K562 (cell line): ENCODE results near the gene ZFAND3. TPM values are rescaled to one million over a fixed set of nuclear protein-coding genes. Genes with fewer than 3 reads are reported as not detected.

ENCODE experiments used
- ATAC-seq: fragments of 200-7000 bp; cut with Tn5 transposase; 3 replicates; pipeline ENCODE4 v1.9.1; 2020; ENCODE audit warnings: moderate library complexity
- BruUV-seq: library from RNA; stranded (reverse); fragments of 400-500 nt; replicated peaks from 2 replicates; lab custom pipeline; 2021; lab: Mats Ljungman, UMichigan
- CTCF ChIA-PET: fragments of 300-600 bp; formaldehyde crosslinking; extraction: SDS; loops from one replicate; lab custom pipeline; 2021; ENCODE audit warnings: low intra/inter-chr PET ratio; lab: Yijun Ruan, JAX
- POLR2A ChIA-PET: fragments of 300-600, 350-650 bp; sonication (Branson Sonifier 250); formaldehyde crosslinking; extraction: SDS; loops from one replicate; lab custom pipeline; 2021; ENCODE audit warnings: antibody characterized with exemption, inconsistent platforms; lab: Yijun Ruan, JAX
- DNase-seq, 4 experiments: peaks; one replicate each; pipeline versions ENCODE4 v3.0.0 to v3.0.0-alpha.2; 2011 to 2018; ENCODE audit warnings: low spot score in 3 of 4, mixed read lengths in 3 of 4; ENCODE audit errors: extremely low read depth in 1 of 4
- FAIRE-seq: peaks from 2 replicates; lab custom pipeline; 2011; peaks lifted over from hg19 to GRCh38; lab: Jason Lieb, UNC
- H2AFZ ChIP-seq: 2 replicates; pipeline ENCODE4 v1.6.0; 2011; ENCODE audit warnings: low read depth, low read length, control low read depth, inconsistent platforms
- H3K27ac ChIP-seq: fragments of 200-600 bp; 3 replicates; pipeline ENCODE4 v1.8.0; 2011; ENCODE audit warnings: low read depth, mild to moderate bottlenecking, control low read depth, inconsistent platforms, low read length, moderate library complexity, mixed read lengths; ENCODE audit errors: extremely low read depth
- H3K27me3 ChIP-seq, 2 experiments: fragments of 300-600 bp in 1 of 2; 2 replicates in 1 of 2; 3 replicates in 1 of 2; pipeline versions ENCODE4 v1.6.0 to v1.8.0; 2011; ENCODE audit warnings: inconsistent platforms in 2 of 2, low read length in 2 of 2, mild to moderate bottlenecking in 1 of 2, mixed read lengths in 1 of 2, moderate library complexity in 1 of 2; ENCODE audit not compliant: control insufficient read depth in 2 of 2, insufficient read depth in 2 of 2
- H3K36me3 ChIP-seq: fragments of 300-600 bp; 3 replicates; pipeline ENCODE4 v1.8.0; 2011; ENCODE audit warnings: mild to moderate bottlenecking, low read length, inconsistent platforms; ENCODE audit not compliant: control insufficient read depth, insufficient read depth
- H3K4me1 ChIP-seq, 2 experiments: fragments of 200-600 bp in 1 of 2; replicated peaks in 1 of 2; 2 replicates in 1 of 2; 3 replicates in 1 of 2; pipeline versions ENCODE4 v1.5.1 to v1.8.0; 2011; ENCODE audit warnings: inconsistent platforms in 2 of 2, low read length in 2 of 2, mild to moderate bottlenecking in 1 of 2, mixed read lengths in 1 of 2, moderate library complexity in 1 of 2; ENCODE audit not compliant: control insufficient read depth in 2 of 2, insufficient read depth in 2 of 2
- H3K4me2 ChIP-seq: 2 replicates; pipeline ENCODE4 v1.6.1; 2011; ENCODE audit warnings: low read length, control low read depth, inconsistent platforms, mixed read lengths; ENCODE audit not compliant: insufficient read depth
- H3K4me3 ChIP-seq: fragments of 200-600 bp; sonication (generic), shearing (Covaris generic); 2 replicates; pipeline ENCODE4 v1.5.1; 2016; ENCODE audit warnings: control low read depth, inconsistent platforms
- H3K79me2 ChIP-seq: fragments of 200-600 bp; 3 replicates; pipeline ENCODE4 v1.8.0; 2011; ENCODE audit warnings: low read length, inconsistent platforms; ENCODE audit not compliant: control insufficient read depth, insufficient read depth
- H3K9ac ChIP-seq, 2 experiments: 2 replicates each; pipeline versions ENCODE4 v1.6.0 to v1.6.1; 2011; ENCODE audit warnings: low read depth in 2 of 2, low read length in 2 of 2, control low read depth in 1 of 2, inconsistent platforms in 1 of 2, mild to moderate bottlenecking in 1 of 2, mixed read lengths in 1 of 2; ENCODE audit not compliant: insufficient read depth in 1 of 2
- H3K9me1 ChIP-seq: one replicate; pipeline ENCODE4 v1.6.0; 2011; ENCODE audit warnings: inconsistent platforms, mild to moderate bottlenecking, low read length, moderate library complexity; ENCODE audit not compliant: control insufficient read depth, insufficient read depth
- H3K9me3 ChIP-seq: replicated peaks from 2 replicates; pipeline ENCODE4 v1.5.1; 2011; ENCODE audit warnings: low read depth, low read length, inconsistent platforms; ENCODE audit not compliant: control insufficient read depth, insufficient read depth
- H4K20me1 ChIP-seq: replicated peaks from 2 replicates; pipeline ENCODE4 v1.6.1; 2011; ENCODE audit warnings: low read length, inconsistent platforms, mixed read lengths; ENCODE audit not compliant: control insufficient read depth, insufficient read depth
- CTCF ChIP-seq, 3 experiments: IDR thresholded peaks in 2 of 3; conservative IDR thresholded peaks in 1 of 3; 2 replicates each; pipeline ENCODE4 v1.5.1; 2011 to 2012; ENCODE audit warnings: low read length in 3 of 3, mild to moderate bottlenecking in 3 of 3, control low read depth in 2 of 3, improper control_type of control experiment in 1 of 3, inconsistent platforms in 1 of 3, low read depth in 1 of 3, mixed read lengths in 1 of 3, moderate library complexity in 1 of 3; ENCODE audit not compliant: insufficient read depth in 2 of 3
- POLR2H ChIP-seq: IDR thresholded peaks from 2 replicates; pipeline ENCODE4 v1.6.1; 2016; ENCODE audit warnings: missing genetic modification characterization, low read depth, mild to moderate bottlenecking, control low read depth, missing compliant biosample characterization, moderate library complexity
- RAD21 ChIP-seq, 2 experiments: fragments of 250-450 bp in 1 of 2; fragments of 450-650 bp in 1 of 2; sonication (Bioruptor Pico) in 1 of 2; formaldehyde crosslinking in 1 of 2; IDR thresholded peaks in 1 of 2; conservative IDR thresholded peaks in 1 of 2; 2 replicates each; pipeline versions ENCODE4 v1.4.0 to v1.8.0; 2020 to 2022; ENCODE audit warnings: mild to moderate bottlenecking in 2 of 2, moderate library complexity in 1 of 2
- REST ChIP-seq, 2 experiments: fragments of 450-650 bp; formaldehyde crosslinking in 1 of 2; IDR thresholded peaks; 2 replicates each; pipeline versions ENCODE4 v1.4.0 to v1.6.1; 2014 to 2020; ENCODE audit warnings: mild to moderate bottlenecking in 2 of 2, borderline replicate concordance in 1 of 2, low read depth in 1 of 2
- TEAD2 ChIP-seq: fragments of 450-650 bp; IDR thresholded peaks from 2 replicates; pipeline ENCODE4 v1.6.1; 2016; ENCODE audit warnings: missing genetic modification characterization, control low read depth, missing compliant biosample characterization
- WGBS: fragments of 100-300 bp; shearing (Covaris generic); methylation state at CpG from one replicate; pipeline ENCODE4 v1.1.6; 2016; ENCODE audit warnings: low coverage, mixed read lengths; ENCODE audit not compliant: insufficient coverage; ENCODE audit errors: missing lambda C conversion rate; 5-methylcytosine and 5-hydroxymethylcytosine counted together
- in situ Hi-C: fragments of 300-500 bp; cut with MboI; formaldehyde crosslinking; loops from 4 replicates; pipeline ENCODE4 v1.15.0; 2018; ENCODE audit warnings: inconsistent platforms, mixed read lengths
- intact Hi-C: fragments of 100-400 bp; cut with micrococcal nuclease; formaldehyde crosslinking; loops from 2 replicates; pipeline ENCODE4 v1.14.2; 2022
- polyA plus RNA-seq, 8 experiments: library from polyadenylated mRNA; depleted of rRNA in 4 of 8; stranded (reverse) in 5 of 8; unstranded in 3 of 8; fragments of >200 nt; fragmentation: Nextera tagmentation in 2 of 8; fragmentation: Illumina TruSeq in 1 of 8; extraction: Ambion mirVana in 2 of 8; extraction: Trizol in 1 of 8; gene quantifications; 2 replicates each; pipeline versions ENCODE4 v1.2.1 to v1.2.3, GENCODE V29; 2011 to 2014; ENCODE audit warnings: inconsistent platforms in 1 of 8, missing spikeins in 1 of 8
- total RNA-seq, 7 experiments: library from RNA; depleted of rRNA in 6 of 7; stranded (reverse); fragments of >200 nt in 6 of 7; fragmentation: Illumina TruSeq in 2 of 7; extraction: Trizol in 2 of 7; gene quantifications; 2 replicates each; pipeline versions ENCODE4 v1.2.1 to v1.2.3, GENCODE V29; 2011 to 2021; ENCODE audit warnings: low replicate concordance in 1 of 7
- TF ChIP-seq, protein P1 (sequence below): IDR thresholded peaks from 2 replicates; pipeline ENCODE4 v1.6.1; 2011; ENCODE audit warnings: borderline replicate concordance, low read depth, mild to moderate bottlenecking, moderate library complexity, low read length; ENCODE audit not compliant: insufficient read depth, poor library complexity, severe bottlenecking

ZFAND3 gene
- total and polyA plus RNA-seq, 9 of the 15 experiments (the other 6 are each of a cell fraction or from before 2014, with no cell fraction given) = 0.81 to 26.6 (median 11.8) TPM

- Histone ChIP-seq H2AFZ (no peak overlapping the region), H3K27ac (no peak overlapping the region), H3K4me2 (no peak overlapping the region), H3K9me3 (no peaks in the 10 kb centered on the region), H3K9me1 (no peaks in the 10 kb centered on the region), H3K36me3 (peaks cover 5% of the 10 kb centered on the region; the same call in 2 of the 3 replicates), H4K20me1 (peaks cover 3% of the 10 kb centered on the region; the same call in 1 of the 2 replicates), H3K4me1 (no peaks in the 10 kb centered on the region), H3K79me2 (peaks cover 32% of the 10 kb centered on the region), H3K9ac (no peak overlapping the region), H3K4me3 (no peak overlapping the region), H3K27me3 (no peaks in the 10 kb centered on the region)
- 9% methylated on average over 1 of the region's 1 CpG for WGBS
- ChIA-PET POLR2A (interaction anchor here (0.6 kb wide), 1 partner anchor 72 kb away, joined by 4 read pairs; no protein-coding TSS in a partner anchor), CTCF (interaction anchor here (0.6 to 2.6 kb wide), 5 partner anchors 12 to 1306 kb away, joined by 3 to 19 read pairs (median 6); no protein-coding TSS in a partner anchor)
- intact Hi-C loops = loop anchor here (1.0 to 10.0 kb wide), 2 partner anchors 69 to 154 kb away; no protein-coding TSS in a partner anchor
- no TSS peak for BruUV-seq
- DNase-seq (peak in 3 of 4 experiments; percentile 22 to 57 (median 28)), ATAC-seq (peak; percentile 79), FAIRE-seq (peak; percentile 63)
- in situ Hi-C loops = no loop called here
- TF ChIP-seq RAD21 (CRISPR knock-in tag; conservative IDR thresholded peaks at IDR 0.05 in 1 of 2, IDR thresholded peaks at IDR 0.05 in 1 of 2) = peak; percentile 36 to 62; a peak in 3 of 4 replicates
- peak; percentile 35; the same call in 1 of the 2 replicates for TF ChIP-seq REST (IDR thresholded peaks at IDR 0.05; ENCODE audit: borderline replicate concordance)
- TF ChIP-seq REST (CRISPR knock-in tag; IDR thresholded peaks at IDR 0.05; ENCODE audit: low read depth) = no peak
- TF ChIP-seq TEAD2 = no peak
- peak; percentile 34 to 67 (median 53); a peak in 3 of 6 replicates for TF ChIP-seq CTCF (IDR thresholded peaks at IDR 0.05 in 2 of 3, conservative IDR thresholded peaks at IDR 0.05 in 1 of 3; ENCODE audit: insufficient read depth in 2 of 3, low read depth in 1 of 3, low read length in 3 of 3)
- TF ChIP-seq POLR2H (tag) = peak; percentile 39; the same call in 1 of the 2 replicates
- TF ChIP-seq, protein P1, sequence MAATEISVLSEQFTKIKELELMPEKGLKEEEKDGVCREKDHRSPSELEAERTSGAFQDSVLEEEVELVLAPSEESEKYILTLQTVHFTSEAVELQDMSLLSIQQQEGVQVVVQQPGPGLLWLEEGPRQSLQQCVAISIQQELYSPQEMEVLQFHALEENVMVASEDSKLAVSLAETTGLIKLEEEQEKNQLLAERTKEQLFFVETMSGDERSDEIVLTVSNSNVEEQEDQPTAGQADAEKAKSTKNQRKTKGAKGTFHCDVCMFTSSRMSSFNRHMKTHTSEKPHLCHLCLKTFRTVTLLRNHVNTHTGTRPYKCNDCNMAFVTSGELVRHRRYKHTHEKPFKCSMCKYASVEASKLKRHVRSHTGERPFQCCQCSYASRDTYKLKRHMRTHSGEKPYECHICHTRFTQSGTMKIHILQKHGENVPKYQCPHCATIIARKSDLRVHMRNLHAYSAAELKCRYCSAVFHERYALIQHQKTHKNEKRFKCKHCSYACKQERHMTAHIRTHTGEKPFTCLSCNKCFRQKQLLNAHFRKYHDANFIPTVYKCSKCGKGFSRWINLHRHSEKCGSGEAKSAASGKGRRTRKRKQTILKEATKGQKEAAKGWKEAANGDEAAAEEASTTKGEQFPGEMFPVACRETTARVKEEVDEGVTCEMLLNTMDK = peak; percentile 48
These were observed 40.8 kb downstream of the ZFAND3 start for GRCh38 chr6:37860226-37860839.
